ENCODE data around the gene CHCHD10.
A peak's percentile ranks its signal among the peaks of the same experiment; 100 is the strongest.

Gene CHCHD10

DNA sequence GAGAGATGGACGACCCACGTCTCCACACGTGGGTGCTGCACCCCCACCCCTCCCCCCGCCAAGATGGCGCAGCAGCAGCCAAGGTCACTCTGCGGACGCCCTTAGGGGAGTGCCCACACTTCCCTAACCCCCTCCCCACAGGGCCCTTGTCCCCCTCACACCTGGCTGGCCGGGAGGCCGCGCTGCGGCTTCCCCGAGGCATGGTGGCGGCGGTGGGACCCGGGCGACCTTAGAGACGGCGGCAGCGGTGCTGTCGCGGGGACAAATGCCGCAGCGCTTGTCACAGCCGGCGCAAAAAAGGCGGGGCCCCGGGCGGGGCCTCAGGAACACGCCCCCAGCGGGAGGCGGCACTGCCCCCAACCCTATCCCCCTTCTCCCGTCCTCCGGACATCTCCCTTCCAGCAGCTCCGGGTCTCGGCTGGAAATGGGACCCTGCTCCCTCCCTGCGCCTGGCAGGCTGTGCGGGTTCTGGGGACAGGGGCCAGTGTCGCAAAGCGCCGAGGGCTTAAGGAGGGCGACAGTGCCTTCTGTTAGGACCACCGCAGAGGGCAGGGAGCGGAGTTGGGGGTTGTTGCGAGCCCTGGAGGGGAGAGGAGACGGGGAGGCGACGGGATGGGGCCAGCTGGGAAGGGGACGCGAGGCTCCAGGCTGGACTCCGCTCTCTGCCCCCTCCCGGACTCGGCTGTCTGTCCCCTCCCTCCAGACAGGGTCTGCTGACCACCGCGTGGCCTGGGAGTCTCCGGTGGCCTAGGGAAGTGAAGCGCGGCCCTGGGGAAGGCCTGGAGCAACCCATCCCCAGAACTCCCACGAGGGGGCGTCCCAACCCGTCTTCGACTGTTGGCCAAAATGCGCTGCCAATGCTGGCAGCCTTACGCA, at the start of gene CHCHD10:
TSS of gene CHCHD10 (minus strand) at position 300 of the 876 bp plus-strand sequence. CDS start at position 202, 98 bp downstream.
- H3K9me3 Mint-ChIP-seq: no peaks in the 10 kb centered on the region
- TF ChIP-seq, protein P1, sequence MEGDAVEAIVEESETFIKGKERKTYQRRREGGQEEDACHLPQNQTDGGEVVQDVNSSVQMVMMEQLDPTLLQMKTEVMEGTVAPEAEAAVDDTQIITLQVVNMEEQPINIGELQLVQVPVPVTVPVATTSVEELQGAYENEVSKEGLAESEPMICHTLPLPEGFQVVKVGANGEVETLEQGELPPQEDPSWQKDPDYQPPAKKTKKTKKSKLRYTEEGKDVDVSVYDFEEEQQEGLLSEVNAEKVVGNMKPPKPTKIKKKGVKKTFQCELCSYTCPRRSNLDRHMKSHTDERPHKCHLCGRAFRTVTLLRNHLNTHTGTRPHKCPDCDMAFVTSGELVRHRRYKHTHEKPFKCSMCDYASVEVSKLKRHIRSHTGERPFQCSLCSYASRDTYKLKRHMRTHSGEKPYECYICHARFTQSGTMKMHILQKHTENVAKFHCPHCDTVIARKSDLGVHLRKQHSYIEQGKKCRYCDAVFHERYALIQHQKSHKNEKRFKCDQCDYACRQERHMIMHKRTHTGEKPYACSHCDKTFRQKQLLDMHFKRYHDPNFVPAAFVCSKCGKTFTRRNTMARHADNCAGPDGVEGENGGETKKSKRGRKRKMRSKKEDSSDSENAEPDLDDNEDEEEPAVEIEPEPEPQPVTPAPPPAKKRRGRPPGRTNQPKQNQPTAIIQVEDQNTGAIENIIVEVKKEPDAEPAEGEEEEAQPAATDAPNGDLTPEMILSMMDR (IDR thresholded peaks at IDR 0.05): peak; percentile 72
- H3K4me1 Mint-ChIP-seq: peaks cover 44% of the 10 kb centered on the region
- H3K27ac Mint-ChIP-seq: peak within 1 kb of the TSS; percentile 51
- peaks cover 6% of the 10 kb centered on the region for H3K27me3 Mint-ChIP-seq (ENCODE audit: low read depth, poor library complexity)
- peak within 1 kb of the TSS; percentile 88 for H3K4me3 Mint-ChIP-seq
- no peaks in the 10 kb centered on the region for H3K36me3 Mint-ChIP-seq (ENCODE audit: low read depth)
- peak; percentile 91 for DNase-seq

DNA sequence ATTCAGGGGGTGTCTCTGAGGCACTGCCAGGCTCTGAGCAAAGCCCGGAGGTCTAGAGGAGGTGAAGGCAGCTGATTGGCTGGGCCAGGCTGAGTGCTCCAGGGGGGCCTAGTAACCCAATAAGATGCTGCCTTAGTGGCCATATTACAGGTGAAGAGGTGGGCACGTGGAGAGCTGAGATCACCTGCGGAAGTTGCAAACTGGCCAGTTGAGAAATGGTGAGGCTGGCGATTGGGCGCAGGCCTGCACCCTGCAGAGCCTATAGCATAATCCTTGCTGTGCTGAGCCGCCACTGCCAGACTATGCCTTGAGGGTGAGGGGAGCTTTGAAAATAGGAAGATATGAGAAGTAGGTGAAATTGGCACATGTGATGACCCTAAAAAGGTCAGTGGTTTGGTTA, 49.4 kb upstream of the CHCHD10 start:
- no peaks in the 10 kb centered on the region for H3K9me3 Mint-ChIP-seq
- H3K27me3 Mint-ChIP-seq (ENCODE audit: low read depth, poor library complexity): no peaks in the 10 kb centered on the region
- no peak for DNase-seq
- peaks cover 89% of the 10 kb centered on the region for H3K36me3 Mint-ChIP-seq (ENCODE audit: low read depth)
- no peak overlapping the region for H3K4me3 Mint-ChIP-seq
- no peaks in the 10 kb centered on the region for H3K4me1 Mint-ChIP-seq
- H3K27ac Mint-ChIP-seq: no peak overlapping the region
- TF ChIP-seq, protein P1 (IDR thresholded peaks at IDR 0.05): no peak

DNA sequence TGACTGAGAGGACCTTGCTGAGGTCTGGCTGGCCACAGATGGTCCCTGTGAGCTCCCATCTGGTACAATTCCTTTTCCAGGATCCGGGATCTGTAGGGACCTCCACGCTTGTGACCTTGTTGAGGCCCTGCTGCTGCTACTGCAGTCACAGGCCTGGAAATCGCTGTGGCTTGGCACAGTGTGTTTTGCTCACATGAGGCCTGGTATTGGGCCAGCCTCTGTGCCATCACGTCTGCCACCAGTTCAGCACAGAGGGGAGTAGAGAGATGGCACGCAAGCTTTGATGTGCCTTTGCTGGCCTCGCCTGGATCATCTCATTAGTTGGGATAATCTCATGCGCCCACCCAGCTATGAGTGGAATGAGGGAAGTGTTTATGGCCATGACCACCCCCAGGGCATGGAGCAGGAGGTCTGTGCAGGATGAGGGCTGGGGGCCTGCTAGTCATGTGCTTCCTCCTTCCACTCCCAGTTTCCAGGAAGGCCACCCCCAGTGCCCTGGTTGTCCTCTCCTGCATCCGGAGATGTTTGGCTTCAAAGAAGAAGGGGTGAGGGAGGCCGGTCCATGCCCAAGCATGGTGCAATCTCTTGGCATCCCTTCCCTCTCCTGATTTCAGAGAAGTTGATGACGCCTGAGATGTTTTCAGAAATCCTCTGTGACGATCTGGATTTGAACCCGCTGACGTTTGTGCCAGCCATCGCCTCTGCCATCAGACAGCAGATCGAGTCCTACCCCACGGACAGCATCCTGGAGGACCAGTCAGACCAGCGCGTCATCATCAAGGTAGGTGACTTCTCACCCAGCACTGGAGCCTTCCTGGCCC, 48.6 kb upstream of the CHCHD10 start:
- Mint-ChIP-seq H3K27ac (peak overlapping the region; percentile 66), H3K36me3 (ENCODE audit: low read depth) (peaks cover 93% of the 10 kb centered on the region), H3K9me3 (no peaks in the 10 kb centered on the region), H3K4me3 (no peak overlapping the region), H3K4me1 (no peaks in the 10 kb centered on the region), H3K27me3 (ENCODE audit: low read depth, poor library complexity) (no peaks in the 10 kb centered on the region)
- DNase-seq: no peak
- TF ChIP-seq, protein P1 (IDR thresholded peaks at IDR 0.05): no peak

DNA sequence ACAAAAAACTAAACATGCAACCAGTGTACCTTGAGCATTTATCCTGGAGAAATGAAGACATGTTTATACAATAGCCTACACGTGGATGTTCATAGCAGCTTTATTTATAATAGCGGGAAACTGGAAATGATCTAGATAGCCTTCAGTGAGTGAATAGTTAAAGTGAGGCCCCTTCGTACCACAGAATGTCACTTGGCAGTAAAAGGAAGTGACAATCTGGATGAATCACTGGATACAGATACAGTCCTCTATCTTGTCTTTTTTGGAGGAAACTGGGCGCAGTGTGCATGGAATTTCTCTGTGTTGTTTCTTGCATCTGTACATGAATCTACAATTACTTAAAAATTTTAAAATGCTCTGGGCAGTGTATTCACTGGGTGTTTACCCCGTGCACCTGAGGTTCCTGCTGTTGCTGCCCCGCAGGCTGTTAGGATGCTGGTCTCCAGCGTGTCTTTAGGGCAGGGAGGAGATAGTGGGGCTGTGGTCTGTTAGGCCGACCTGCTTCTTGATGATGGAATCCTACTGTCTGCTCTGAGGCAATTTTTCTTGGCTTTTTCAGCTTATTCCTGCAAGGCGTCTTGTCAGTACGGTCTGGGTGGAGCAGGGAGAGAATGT, 47.9 kb upstream of the CHCHD10 start:
- Mint-ChIP-seq H3K4me3 (no peak overlapping the region), H3K9me3 (no peaks in the 10 kb centered on the region), H3K36me3 (ENCODE audit: low read depth) (peaks cover 96% of the 10 kb centered on the region), H3K4me1 (no peaks in the 10 kb centered on the region), H3K27me3 (ENCODE audit: low read depth, poor library complexity) (no peaks in the 10 kb centered on the region), H3K27ac (peak overlapping the region; percentile 66)
- TF ChIP-seq, protein P1 (IDR thresholded peaks at IDR 0.05): no peak
- DNase-seq: no peak

DNA sequence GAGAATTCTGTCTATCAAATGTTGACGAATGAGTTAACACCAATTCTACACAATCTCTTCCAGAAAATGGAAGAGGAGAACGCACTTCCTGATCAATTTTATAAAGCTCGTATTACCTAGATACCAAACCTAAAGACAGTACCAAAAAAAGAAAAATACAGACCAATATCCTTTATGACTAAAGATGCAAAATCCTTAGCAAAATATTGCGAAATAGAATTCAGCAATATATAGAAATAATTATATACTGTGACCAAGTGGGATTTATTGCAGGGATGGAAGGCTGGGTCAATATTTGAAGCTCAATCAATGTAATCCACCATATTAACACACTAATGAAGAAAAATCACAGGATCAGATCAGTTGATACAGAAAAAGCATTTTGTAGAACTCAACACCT, 44.6 kb upstream of the CHCHD10 start:
- TF ChIP-seq, protein P1 (IDR thresholded peaks at IDR 0.05): no peak
- H3K27me3 Mint-ChIP-seq (ENCODE audit: low read depth, poor library complexity): no peaks in the 10 kb centered on the region
- no peak for DNase-seq
- H3K36me3 Mint-ChIP-seq (ENCODE audit: low read depth): peaks cover 77% of the 10 kb centered on the region
- no peak overlapping the region for H3K27ac Mint-ChIP-seq
- no peaks in the 10 kb centered on the region for H3K4me1 Mint-ChIP-seq
- H3K4me3 Mint-ChIP-seq: no peak overlapping the region
- no peaks in the 10 kb centered on the region for H3K9me3 Mint-ChIP-seq

Measured in nephron progenitor cell (in vitro differentiated cells).